HG03565 (cell line): ENCODE measurements around the gene LRCOL1.

Experiments used
- ATAC-seq: cut with Tn5 transposase; IDR thresholded peaks from one replicate; pipeline ENCODE4 v1.9.1; 2021; ENCODE audit warnings: mild to moderate bottlenecking, moderate library complexity; ENCODE audit not compliant: unreplicated experiment

LRCOL1 gene

GRCh38 chr12:132620113-132620898 lies 9.9 kb upstream of the LRCOL1 start:
- no peak for ATAC-seq

DNA sequence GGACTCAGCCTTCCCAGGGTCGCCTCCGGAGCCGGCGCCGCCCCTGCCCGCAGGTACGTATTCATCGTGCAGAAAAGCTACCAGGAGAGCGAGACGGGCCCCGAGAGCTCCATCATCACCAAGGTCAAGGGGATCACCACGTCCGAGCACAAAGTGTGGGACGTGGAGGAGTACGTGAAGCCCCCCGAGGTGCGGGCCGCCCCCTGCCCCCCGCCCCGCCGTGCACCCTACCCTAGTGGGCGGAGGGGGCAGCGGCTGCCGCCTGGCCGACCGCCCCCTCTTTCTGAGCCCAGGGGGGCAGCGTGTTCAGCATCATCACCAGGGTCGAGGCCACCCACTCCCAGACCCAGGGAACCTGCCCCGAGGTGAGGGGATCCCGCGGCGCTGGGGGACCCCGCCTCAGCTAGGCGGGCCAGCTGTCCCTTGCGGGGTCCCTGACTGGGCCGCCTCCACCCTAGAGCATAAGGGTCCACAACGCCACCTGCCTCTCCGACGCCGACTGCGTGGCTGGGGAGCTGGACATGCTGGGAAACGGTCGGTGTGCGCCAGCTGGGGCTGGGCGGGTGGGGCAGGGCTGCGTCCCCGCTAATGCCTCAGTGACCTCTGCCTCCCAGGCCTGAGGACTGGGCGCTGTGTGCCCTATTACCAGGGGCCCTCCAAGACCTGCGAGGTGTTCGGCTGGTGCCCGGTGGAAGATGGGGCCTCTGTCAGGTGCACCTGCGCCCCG lies 9.2 kb upstream of the LRCOL1 start:
- no peak for ATAC-seq

DNA sequence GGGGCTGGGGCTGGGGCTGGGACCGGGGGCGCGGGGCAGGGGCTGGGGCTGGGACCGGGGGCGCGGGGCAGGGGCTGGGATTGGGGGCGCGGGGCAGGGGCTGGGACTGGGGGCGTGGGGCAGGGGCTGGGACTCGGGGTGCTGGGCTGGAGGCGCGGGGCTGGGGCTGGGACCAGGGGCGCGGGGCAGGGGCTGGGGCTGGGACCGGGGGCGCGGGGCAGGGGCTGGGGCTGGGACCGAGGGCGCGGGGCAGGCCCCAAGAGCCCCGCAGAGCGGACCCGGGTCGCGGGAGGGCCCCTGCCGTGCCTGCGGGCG lies 8.6 kb upstream of the LRCOL1 start:
- ATAC-seq: no peak

- no peak for ATAC-seq
Measured at GRCh38 chr12:132618683-132619043, 8.3 kb upstream of the LRCOL1 start, which contains the start of gene P2RX2. Gene P2RX2 (plus strand): TSS chr12:132618776. CDS start chr12:132618817, 41 bp downstream.

DNA sequence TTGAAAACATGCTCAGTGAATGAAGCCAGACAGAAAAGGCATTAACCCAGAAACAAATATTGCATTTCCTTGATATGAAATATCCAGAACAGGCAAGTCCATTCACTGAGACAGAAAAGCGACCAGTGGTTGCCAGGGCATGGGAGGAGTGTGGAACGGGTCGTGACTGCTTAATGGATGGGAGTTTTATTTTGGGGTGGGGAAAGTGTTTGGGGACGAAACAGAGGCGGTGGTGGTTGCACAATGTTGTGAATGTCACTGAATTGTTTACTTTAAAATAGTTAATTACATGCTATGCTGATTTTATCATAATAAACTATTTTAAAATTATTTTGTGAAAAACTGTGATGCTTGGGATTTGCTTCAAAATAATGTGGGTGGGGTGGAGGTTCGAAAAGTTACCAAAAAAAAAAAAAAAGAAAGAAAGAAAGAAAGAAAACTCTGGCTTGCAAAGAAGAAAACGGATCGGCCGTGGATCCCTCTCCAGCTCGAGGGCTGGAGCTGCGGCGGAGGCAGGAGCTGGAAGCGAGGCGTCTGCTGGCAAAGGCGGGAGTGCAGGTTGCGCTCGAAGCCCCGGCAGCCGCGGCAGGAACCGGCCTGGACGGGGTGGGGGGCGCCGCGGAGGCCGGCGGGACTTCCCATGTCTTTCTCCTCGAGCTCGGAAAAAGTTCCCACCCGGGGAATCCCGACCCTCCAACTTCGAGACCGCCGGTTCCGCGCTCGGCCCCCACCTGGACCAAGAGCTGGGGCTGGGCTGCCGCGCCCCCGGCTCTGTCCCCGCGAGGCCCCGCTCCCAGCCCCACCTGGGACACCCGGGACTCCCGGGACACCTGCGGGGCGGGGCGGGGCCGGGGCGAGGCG lies 7.7 kb upstream of the LRCOL1 start:
- ATAC-seq: no peak

DNA sequence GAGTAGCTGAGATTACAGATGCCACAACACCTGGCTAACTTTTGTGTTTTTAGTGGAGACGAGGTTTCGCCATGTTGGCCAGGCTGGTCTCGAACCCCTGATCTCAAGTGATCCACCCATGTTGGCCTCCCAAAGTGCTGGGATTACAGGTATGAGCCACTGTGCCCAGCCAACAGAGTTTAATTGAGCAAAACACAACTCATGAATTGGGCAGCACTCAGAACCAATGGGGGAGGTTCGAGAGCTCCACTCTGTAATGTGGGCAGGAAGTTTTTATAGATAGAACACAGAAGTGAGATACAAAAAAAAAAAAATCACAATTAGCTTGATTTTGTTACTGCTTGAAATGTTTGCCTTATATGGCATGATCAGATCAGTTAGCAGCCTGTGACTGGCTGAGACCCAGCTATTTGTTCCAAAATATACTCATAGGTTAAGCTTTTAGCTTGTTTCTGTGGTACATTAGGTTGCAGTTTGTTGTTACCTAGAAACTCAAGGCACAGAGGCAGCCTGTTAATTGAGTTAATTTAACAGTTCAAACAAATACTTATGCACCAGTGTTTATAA lies 6.8 kb upstream of the LRCOL1 start:
- ATAC-seq: no peak

DNA sequence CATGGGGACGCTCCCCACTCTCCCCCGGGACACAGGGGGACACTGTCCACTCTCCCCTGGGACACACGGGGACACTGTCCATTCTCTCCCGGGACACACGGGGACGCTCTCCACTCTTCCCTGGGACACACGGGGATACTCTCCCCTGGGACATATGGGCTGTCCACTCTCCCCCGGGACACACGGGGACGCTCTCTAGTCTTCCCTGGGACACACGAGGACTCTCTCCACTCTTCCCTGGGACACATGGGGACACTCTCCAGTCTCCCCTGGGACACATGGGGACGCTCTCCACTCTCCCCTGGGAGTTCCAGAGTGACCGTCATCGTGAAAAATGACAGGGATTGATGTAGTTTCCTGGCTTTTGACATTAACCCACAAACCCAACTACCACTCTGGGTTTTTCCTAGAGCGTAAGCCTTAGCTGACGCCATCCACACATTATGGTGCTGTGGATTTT lies 5.2 kb upstream of the LRCOL1 start:
- ATAC-seq: no peak

GRCh38 chr12:132614861-132615578 lies 4.6 kb upstream of the LRCOL1 start:
- ATAC-seq: peak; percentile 49

GRCh38 chr12:132614029-132614428 lies 3.6 kb upstream of the LRCOL1 start:
- no peak for ATAC-seq

DNA sequence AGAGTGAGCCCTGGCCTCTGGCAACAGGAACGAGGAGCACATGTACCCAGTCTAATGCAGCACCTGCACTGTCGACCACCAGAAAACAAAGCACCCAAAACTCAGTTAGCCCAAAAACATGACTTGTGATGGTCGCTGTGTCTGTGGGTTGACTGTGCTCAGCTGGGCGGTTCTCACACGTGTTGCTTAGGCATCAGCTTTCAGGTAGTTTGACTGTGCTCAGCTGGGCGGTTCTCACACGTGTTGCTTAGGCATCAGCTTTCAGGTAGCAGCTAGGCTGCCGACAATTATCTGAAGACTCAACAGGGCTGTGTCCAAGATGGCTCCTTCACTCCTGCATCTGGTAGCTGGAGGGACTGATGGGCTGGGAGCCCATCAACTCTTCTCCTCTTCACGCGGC lies 1.2 kb upstream of the LRCOL1 start:
- no peak for ATAC-seq

GRCh38 chr12:132610866-132611602 lies 652 bp upstream of the LRCOL1 start:
- ATAC-seq: no peak

- no peak for ATAC-seq
Measured at GRCh38 chr12:132608231-132609171, 1.9 kb downstream of the LRCOL1 start.

GRCh38 chr12:132606927-132607326 lies 3.5 kb downstream of the LRCOL1 start:
- no peak for ATAC-seq

DNA sequence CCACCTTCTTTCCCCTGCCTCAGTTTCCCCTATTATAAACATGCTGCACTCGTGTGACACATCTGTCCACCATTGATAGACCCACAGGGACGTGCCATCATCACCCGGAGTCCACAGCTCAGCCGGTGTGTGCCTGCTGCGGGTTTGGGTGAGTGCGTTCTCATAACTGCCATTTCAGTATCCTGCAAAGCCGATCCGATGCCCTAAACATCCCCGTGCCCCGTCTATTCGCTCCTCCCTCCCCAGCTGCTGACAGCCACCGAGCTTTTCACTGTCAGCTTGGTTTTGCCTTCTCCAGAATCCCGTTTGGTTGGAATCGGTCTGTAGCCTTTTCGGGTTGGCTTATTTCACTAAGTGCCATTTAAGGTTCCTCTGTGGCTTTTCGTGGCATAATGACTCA lies 3.9 kb downstream of the LRCOL1 start:
- ATAC-seq: no peak

DNA sequence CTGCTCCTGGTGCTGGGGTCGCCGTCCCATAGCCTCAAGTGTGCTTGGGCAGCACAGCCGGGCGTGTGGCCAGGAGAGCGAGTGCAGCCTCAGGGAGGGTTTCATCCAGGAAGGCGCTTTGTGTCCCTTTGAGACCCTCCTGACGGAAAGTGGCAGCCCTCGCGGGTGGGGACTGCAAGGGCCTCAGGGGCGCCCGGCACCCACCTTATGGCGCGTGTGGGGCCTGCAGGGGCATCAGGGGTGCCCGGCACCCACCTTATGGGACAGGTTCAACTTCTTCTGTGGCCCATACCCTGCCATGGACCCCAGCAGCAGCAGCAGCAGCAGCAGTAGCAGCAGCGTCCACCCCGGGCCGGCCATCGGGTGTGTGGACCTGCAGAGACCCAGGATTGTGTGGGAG lies 4.5 kb downstream of the LRCOL1 start:
- ATAC-seq: no peak

DNA sequence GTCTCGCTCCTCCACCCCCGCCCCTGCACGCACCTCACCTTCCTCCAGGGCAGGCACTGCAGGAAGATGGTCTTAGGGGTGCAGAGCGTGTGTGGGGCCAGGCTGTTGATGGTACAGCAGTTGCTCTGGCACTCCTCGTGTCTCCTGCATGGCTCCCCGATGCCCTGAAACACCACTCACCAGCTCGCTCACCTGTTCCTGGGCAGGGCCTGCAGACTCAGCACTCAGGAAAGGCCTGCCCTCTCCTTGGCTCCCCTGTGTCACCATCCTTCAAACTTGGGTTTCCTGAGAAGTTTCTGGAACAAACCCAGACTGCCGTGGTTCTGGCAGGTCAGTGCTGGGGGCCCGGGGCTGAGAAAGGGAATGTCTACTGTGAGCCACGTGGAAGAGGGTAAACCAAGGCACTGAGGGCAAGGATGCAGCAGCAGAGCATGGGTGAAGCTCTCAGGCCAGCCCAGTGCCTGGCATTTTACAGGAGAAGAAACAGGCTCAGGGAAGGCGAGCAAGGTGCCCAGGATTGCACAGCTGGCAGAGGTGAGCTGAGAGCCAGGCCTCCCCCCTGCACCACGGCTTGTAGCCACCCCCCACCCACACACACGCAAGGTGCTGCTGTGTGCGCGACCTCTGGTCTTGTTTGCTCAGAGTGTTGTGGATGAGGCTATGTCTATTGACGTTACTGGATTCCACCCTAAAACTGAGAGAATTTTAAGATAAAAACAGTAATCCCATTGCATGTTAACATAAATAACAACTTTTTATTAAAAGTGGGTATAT lies 5.5 kb downstream of the LRCOL1 start:
- no peak for ATAC-seq

GRCh38 chr12:132604151-132604618 lies 6.2 kb downstream of the LRCOL1 start:
- no peak for ATAC-seq
